ENCODE data around the gene ITGB3.

GRCh38 chr17:47290870-47291241 lies 37.2 kb downstream of the ITGB3 start:
- TF ChIP-seq CTCF (IDR thresholded peaks at IDR 0.05), result no peak
- no peak for TF ChIP-seq POLR2A (IDR thresholded peaks at IDR 0.05)
- no peak for TF ChIP-seq POLR2AphosphoS5 (IDR thresholded peaks at IDR 0.05)
- no peak for TF ChIP-seq EP300 (IDR thresholded peaks at IDR 0.05)

Measured in gastroesophageal sphincter (tissue), 3 donors.